PFSK-1 (cell line): Measurements from ENCODE around the gene PALMD.

Experiments used
- FOXP2 ChIP-seq: optimal IDR thresholded peaks from 2 replicates; pipeline ENCODE3; 2011; ENCODE audit warnings: borderline replicate concordance, control low read depth, inconsistent platforms; ENCODE audit not compliant: insufficient read depth; ENCODE audit errors: extremely low read length, extremely low read depth
- POLR2AphosphoS5 ChIP-seq: IDR thresholded peaks from 2 replicates; pipeline ENCODE4 v1.6.1; 2012; ENCODE audit warnings: low read depth, mild to moderate bottlenecking, control low read depth, low read length, moderate library complexity
- REST ChIP-seq, 2 experiments: IDR thresholded peaks; 2 replicates each; pipeline versions ENCODE4 v1.6.1 to v1.8.0; 2011 to 2012; ENCODE audit warnings: low read depth in 2 of 2, low read length in 2 of 2, control low read depth in 1 of 2, inconsistent platforms in 1 of 2, mild to moderate bottlenecking in 1 of 2, moderate library complexity in 1 of 2; ENCODE audit not compliant: insufficient read depth in 1 of 2
- SIN3A ChIP-seq: IDR thresholded peaks from 2 replicates; pipeline ENCODE4 v1.6.1; 2012; ENCODE audit warnings: mild to moderate bottlenecking, low read length, moderate library complexity, borderline replicate concordance; ENCODE audit not compliant: insufficient read depth
- TAF1 ChIP-seq: IDR thresholded peaks from 2 replicates; pipeline ENCODE4 v1.6.1; 2012; ENCODE audit warnings: low read length, control low read depth, borderline replicate concordance; ENCODE audit not compliant: insufficient read depth

DNA sequence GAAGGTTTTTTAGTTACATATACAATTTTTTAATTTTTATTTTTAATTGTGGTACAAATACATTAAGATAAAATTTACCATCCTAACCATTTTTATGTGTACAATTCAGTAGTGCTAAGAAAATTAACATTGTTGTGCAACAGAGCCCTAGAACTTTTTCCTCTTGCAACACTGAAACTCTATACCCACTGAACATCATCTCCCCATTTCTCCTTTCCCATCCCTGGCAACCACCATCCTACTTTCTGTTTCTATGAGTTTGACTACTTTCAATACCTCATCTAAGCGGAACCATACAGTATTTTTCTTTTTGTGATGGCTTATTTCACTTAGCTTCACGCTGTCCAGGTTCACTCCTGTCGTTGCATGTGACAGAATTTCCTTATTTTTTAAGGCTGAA is 54.1 kb downstream of the PALMD start:
- TF ChIP-seq POLR2AphosphoS5 (no peak), REST (IDR thresholded peaks at IDR 0.05; ENCODE audit: insufficient read depth in 1 of 2, low read depth in 2 of 2, low read length in 2 of 2) (no peak), SIN3A (no peak), TAF1 (no peak), FOXP2 (no peak)
